Kidney tubule cell (primary cell): ENCODE results near the gene NXNL1.

Experiments used
- DNase-seq: peaks from one replicate; pipeline ENCODE4 v3.0.0-alpha.2; 2018; ENCODE audit warnings: low spot score

NXNL1 gene

GRCh38 chr19:17455308-17456123, 5.2 kb downstream of the NXNL1 start:
- DNase-seq, result peak; percentile 18

- no peak for DNase-seq
Observed at GRCh38 chr19:17454576-17455071, 6.1 kb downstream of the NXNL1 start.

- DNase-seq, result no peak
Observed at GRCh38 chr19:17451820-17452219, 8.9 kb downstream of the NXNL1 start.

- DNase-seq, result peak; percentile 86
Observed at GRCh38 chr19:17450264-17451075, 10.3 kb downstream of the NXNL1 start.

GRCh38 chr19:17448131-17448967, 12.4 kb downstream of the NXNL1 start, which contains the start of gene TMEM221:
Gene TMEM221, minus strand, starts transcription at chr19:17448668. Its CDS starts 206 bp downstream, at chr19:17448462.
- DNase-seq, result no peak

GRCh38 chr19:17447704-17448130, 13.0 kb downstream of the NXNL1 start:
- DNase-seq, result no peak

- DNase-seq, result no peak
Observed at GRCh38 chr19:17445526-17446165, 15.1 kb downstream of the NXNL1 start.

- DNase-seq, result peak; percentile 47
Observed at GRCh38 chr19:17441241-17442021, 19.3 kb downstream of the NXNL1 start.

GRCh38 chr19:17436874-17437267, 23.9 kb downstream of the NXNL1 start:
- DNase-seq, result no peak

- no peak for DNase-seq
Observed at GRCh38 chr19:17436094-17436873, 24.4 kb downstream of the NXNL1 start.

- no peak for DNase-seq
Observed at GRCh38 chr19:17435218-17435617, 25.5 kb downstream of the NXNL1 start.

- DNase-seq, result no peak
Observed at GRCh38 chr19:17431417-17431816, 29.3 kb downstream of the NXNL1 start.

GRCh38 chr19:17429641-17430113, 31.0 kb downstream of the NXNL1 start:
- peak; percentile 19 for DNase-seq

- DNase-seq, result peak; percentile 21
Observed at GRCh38 chr19:17424743-17425365, 35.9 kb downstream of the NXNL1 start.

GRCh38 chr19:17423429-17424208, 37.1 kb downstream of the NXNL1 start:
- no peak for DNase-seq

GRCh38 chr19:17421942-17422341, 38.8 kb downstream of the NXNL1 start:
- no peak for DNase-seq

GRCh38 chr19:17420475-17420924, 40.2 kb downstream of the NXNL1 start:
- DNase-seq, result no peak
